Vagina (tissue), 2 donors: ENCODE data around the gene SEZ6L.

ENCODE experiments used
- CTCF ChIP-seq, 3 experiments: fragments of 450-650 bp in 2 of 3; fragments of 200-600 bp in 1 of 3; sonication (generic) in 1 of 3; IDR thresholded peaks; one replicate each; pipeline ENCODE4 v1.5.1; 2017 to 2019; ENCODE audit warnings: antibody characterized with exemption in 3 of 3, mild to moderate bottlenecking in 2 of 3, moderate library complexity in 2 of 3
- POLR2A ChIP-seq, 2 donors: fragments of 450-650 bp; IDR thresholded peaks; one replicate each; pipeline ENCODE4 v1.6.1; 2017; ENCODE audit warnings: antibody characterized with exemption in 2 of 2, mild to moderate bottlenecking in 2 of 2, moderate library complexity in 2 of 2
- POLR2AphosphoS5 ChIP-seq, 2 donors: sonication (generic); formaldehyde crosslinking; IDR thresholded peaks; one replicate each; pipeline ENCODE4 v1.9.0; 2017; ENCODE audit warnings: antibody characterized with exemption in 2 of 2, mild to moderate bottlenecking in 2 of 2, low read depth in 1 of 2; ENCODE audit not compliant: insufficient read depth in 1 of 2

GRCh38 chr22:26170112-26170492 lies 840 bp downstream of the SEZ6L start:
- TF ChIP-seq CTCF (IDR thresholded peaks at IDR 0.05): no peak
- no peak for TF ChIP-seq POLR2A (IDR thresholded peaks at IDR 0.05)
- TF ChIP-seq POLR2AphosphoS5 (IDR thresholded peaks at IDR 0.05; ENCODE audit: insufficient read depth in 1 of 2, low read depth in 1 of 2): no peak
